Suppressor macrophage treated with lipopolysaccharide for 1 hour (primary cell): ENCODE data around the gene PCDHA12.
"Not testable (repeated sequence)": the region's sequence is repeated elsewhere in the genome, so short reads cannot be mapped to it uniquely, and the experiment has no call there.

Experiments used
- DNase-seq, 3 donors: peaks; one replicate each; pipeline ENCODE4 v3.0.0-alpha.2; 2020 to 2022

The PCDHA12 gene

GRCh38 chr5:140862441-140863295 is 12.4 kb upstream of the PCDHA12 start:
- no peak for DNase-seq

DNA sequence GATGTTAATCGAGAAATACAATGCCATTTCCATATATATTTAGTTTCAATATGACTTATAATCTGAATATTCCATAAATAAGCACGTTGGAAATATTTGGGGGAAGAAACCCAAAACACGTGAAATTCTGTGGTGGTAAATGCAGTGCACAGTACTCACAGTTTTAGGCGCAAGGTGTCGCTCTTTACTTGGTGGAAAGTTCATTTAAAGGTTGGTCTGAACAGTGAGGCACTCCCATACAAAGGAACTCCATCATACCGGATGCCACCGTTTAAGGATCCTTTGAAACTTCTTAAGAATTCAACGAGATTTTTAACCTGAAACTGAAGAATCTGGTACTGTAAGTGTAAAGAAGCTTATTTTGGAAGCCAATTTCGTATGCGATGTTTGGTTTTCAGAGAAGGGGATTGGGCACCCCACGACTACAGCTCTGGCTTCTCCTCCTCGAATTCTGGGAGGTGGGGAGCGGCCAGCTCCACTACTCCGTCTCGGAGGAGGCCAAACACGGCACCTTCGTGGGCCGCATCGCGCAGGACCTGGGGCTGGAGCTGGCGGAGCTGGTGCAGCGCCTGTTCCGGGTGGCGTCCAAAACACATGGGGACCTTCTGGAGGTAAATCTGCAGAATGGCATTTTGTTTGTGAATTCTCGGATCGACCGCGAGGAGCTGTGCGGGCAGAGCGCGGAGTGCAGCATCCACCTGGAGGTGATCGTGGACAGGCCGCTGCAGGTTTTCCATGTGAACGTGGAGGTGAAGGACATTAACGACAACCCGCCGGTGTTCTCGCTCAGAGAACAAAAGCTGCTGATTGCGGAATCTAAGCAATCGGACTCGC is 6.2 kb upstream of the PCDHA12 start, which contains the start of gene PCDHA11:
TSS of gene PCDHA11 (plus strand) at position 237 of the 834 bp plus-strand sequence. CDS start at position 384, 147 bp downstream.
- DNase-seq, result peak in 1 of 3 donors; percentile 3

DNA sequence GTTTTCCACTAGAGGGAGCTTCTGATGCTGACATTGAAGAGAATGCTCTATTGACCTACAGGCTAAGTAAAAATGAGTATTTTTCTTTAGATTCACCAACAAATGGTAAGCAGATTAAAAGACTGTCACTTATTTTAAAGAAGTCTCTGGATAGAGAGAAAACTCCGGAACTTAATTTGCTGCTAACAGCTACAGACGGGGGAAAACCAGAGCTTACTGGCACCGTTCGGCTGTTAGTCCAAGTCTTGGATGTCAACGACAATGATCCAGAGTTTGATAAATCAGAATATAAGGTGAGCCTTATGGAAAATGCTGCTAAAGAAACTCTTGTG is 5.6 kb upstream of the PCDHA12 start:
- DNase-seq, result no peak

GRCh38 chr5:140870221-140871201 is 4.6 kb upstream of the PCDHA12 start:
- DNase-seq, result no peak

DNA sequence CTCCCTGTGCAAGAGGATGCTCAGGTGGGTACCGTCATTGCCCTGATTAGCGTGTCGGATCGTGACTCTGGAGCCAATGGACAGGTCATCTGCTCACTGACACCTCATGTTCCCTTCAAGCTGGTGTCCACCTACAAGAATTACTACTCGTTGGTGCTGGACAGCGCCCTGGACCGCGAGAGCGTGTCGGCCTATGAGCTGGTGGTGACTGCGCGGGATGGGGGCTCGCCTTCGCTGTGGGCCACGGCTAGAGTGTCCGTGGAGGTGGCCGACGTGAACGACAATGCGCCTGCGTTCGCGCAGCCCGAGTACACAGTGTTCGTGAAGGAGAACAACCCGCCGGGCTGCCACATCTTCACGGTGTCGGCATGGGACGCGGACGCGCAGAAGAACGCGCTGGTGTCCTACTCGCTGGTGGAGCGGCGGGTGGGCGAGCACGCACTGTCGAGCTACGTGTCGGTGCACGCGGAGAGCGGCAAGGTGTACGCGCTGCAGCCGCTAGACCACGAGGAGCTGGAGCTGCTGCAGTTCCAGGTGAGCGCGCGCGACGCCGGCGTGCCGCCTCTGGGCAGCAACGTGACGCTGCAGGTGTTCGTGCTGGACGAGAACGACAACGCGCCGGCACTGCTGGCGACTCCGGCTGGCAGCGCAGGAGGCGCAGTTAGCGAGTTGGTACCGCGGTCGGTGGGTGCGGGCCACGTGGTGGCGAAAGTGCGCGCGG is 1.6 kb downstream of the PCDHA12 start:
- DNase-seq, result not testable (repeated sequence)

DNA sequence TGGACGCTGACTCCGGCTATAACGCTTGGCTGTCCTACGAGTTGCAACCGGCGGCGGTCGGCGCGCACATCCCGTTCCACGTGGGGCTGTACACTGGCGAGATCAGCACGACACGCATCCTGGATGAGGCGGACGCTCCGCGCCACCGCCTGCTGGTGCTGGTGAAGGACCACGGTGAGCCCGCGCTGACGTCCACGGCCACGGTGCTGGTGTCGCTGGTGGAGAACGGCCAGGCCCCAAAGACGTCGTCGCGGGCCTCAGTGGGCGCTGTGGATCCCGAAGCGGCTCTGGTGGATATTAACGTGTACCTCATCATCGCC is 2.1 kb downstream of the PCDHA12 start:
- no peak for DNase-seq

GRCh38 chr5:140881889-140882590 is 6.9 kb downstream of the PCDHA12 start, which contains the start of gene PCDHA13:
PCDHA13 (plus strand) TSS chr5:140882124; CDS start chr5:140882269, 145 bp downstream.
- DNase-seq, result no peak

GRCh38 chr5:140882591-140882899 is 7.4 kb downstream of the PCDHA12 start:
- no peak for DNase-seq

GRCh38 chr5:140883373-140883772 is 8.3 kb downstream of the PCDHA12 start:
- DNase-seq, result no peak

GRCh38 chr5:140883927-140884697 is 9.0 kb downstream of the PCDHA12 start:
- DNase-seq, result no peak

DNA sequence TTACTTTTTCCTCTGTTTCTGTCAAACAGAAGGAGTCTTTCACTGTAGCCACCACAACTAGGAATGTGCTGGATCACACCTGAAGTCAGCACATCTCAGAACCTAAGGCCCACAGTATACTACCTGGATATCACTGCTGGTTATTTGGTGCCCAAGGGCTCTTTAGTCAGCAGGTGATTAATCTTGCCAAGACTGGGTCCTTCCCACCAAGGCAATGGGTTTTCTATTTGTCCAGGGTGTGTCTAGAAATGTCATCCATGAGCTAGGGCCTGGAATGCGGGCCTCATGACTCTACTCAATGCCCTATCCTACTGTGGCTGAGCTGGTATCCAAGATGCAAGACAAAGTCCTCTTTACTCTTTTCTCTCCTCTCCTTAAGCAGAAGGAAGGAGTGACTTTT is 41.2 kb downstream of the PCDHA12 start:
- DNase-seq, result no peak

DNA sequence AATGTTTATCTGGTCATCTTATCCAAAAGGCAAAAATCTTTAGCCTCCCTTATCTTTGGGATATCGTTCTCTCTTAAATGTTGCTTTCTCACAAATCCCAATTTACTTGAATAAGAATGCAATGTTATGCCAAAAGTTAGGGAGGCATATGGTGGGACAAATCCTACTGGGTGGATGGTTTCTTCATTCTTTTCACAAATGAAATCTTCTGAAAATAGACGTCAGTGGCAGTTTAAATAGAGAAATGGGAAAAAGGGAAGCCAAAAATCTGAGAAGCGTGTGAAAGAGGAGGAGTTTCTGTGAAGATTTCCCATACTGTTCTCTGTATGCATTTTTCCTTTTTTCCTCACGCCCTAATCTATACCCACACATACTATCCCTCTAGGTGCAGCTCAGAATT is 48.5 kb downstream of the PCDHA12 start:
- DNase-seq, result no peak

DNA sequence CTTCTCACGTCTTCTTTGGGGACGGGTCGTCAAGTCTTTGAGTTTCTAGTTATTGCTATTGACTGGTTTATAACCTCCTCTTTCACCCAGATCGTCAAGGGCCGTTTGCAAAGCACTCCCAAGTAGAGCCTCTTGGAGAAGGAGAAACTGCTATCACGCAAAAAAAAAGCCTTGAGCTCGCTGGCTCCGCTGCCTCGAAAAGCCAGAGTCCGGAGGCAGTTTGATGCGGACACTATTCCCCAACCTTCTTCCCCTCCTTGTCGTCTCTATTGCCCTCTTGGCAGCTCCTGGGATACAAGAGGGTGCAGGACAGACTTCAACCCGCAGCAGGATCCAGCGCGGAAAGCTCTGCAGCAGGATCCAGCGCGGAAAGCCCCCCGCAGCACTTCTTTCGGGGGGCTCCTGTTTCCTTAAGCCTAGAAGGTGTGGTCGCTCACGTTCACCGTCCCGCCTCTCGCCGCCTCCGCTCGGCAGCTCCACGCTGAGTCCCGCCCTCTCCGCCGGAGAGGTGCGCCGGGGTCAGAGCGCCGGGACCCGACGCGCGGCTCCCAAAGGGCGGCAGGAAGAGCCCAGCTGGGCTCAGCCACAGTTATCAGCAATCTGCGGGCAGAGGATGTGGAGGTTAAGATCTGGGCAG is 50.8 kb downstream of the PCDHA12 start, which contains the start of gene PCDHAC1:
TSS of gene PCDHAC1 (plus strand) at position 494 of the 637 bp plus-strand sequence. CDS start 594 bp downstream, outside the sequence.
- no peak for DNase-seq

GRCh38 chr5:140926443-140927227 is 51.5 kb downstream of the PCDHA12 start:
- DNase-seq, result peak in 2 of 3 donors; percentile 7 to 41

- no peak for DNase-seq
Observed at GRCh38 chr5:140927228-140927573, 52.1 kb downstream of the PCDHA12 start.
